Measurements from ENCODE around the gene CHID1.

The CHID1 gene

DNA sequence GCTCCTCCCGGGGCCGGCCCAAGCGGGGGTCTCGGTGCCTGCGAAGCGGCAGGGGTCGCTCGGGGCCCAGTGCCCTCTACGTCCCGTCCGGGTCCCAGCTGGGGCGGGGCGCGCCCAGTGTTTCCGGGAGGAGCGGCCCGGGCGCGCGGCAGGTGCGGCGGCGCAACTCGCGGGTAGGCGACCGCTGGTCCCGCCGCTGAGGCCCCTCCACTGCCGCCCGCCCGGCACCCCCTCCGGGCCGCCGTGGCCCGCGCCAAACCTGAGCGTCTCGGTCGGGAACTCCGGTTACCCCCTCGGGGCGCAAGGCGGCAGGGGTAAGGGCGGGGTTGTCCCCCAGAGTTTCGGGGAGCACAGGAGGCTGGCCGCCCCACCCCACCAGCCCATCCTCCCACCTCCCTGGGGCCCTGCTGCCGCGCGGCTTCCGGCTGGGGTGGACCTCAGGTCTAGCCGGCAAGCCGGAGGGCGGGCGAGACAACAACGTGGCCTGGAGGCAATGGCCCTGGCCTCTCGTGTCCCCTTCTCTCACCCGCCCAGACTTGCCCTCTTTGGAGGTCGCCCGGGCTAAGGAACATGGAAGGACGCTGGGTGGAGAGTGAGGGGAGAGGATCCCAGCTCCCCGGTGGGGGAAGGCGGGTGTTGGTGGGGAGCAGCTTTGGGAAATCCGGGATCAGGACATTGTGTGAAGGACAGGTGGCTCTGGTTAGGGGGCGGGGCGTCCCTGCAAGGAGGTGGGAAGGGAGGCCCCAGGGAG is 83.3 kb downstream of the CHID1 start:
- Histone ChIP-seq H3K36me3 (ENCODE audit: insufficient read depth, low read length) (no peaks in the 10 kb centered on the region), H3K9ac (ENCODE audit: low read depth, low read length) (peak overlapping the region; percentile 70), H3K9me3 (ENCODE audit: control insufficient read depth, insufficient read depth, low read length) (no peaks in the 10 kb centered on the region), H3K4me1 (ENCODE audit: insufficient read depth, low read length) (peaks cover 22% of the 10 kb centered on the region)

DNA sequence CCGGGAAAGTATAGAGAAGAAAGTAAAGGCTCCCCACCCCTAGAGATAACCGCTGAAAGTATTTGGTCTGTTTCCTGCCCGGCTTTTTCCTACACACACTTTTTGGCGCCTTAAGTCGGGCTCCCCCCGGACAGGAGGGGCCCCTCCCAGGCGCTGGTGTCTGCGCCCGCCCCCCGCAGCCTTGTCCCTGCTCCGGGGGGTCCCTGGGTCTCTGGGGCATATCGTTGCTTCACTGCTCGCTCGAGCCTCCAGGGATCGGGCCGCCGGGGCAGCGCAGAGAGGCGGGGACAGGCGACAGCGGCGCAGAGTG is 83.8 kb downstream of the CHID1 start:
- no peaks in the 10 kb centered on the region for H3K9me3 ChIP-seq (ENCODE audit: control insufficient read depth, insufficient read depth, low read length)
- peak overlapping the region; percentile 70 for H3K9ac ChIP-seq (ENCODE audit: low read depth, low read length)
- peaks cover 18% of the 10 kb centered on the region for H3K4me1 ChIP-seq (ENCODE audit: insufficient read depth, low read length)
- H3K36me3 ChIP-seq (ENCODE audit: insufficient read depth, low read length) = no peaks in the 10 kb centered on the region

DNA sequence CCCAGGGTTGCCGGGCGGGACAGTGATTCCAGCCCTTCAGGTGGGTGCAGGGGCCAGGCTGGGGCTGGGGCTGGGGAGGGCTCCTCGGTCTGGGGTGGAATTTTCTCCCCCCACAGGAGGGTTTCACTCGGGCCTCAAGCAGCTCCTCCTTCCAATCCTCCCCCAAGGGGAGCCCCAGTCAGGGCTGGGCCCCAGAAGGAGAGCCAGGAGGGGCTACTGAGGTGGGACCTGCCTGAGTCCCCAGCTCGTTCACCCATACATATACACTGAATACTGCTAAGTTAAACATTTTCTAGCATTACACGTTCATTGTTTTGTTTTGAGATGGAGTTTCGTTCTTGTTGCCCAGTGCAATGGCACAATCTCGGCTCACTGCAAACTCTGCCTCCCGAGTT is 84.4 kb downstream of the CHID1 start:
- Histone ChIP-seq H3K9me3 (ENCODE audit: control insufficient read depth, insufficient read depth, low read length) (no peaks in the 10 kb centered on the region), H3K9ac (ENCODE audit: low read depth, low read length) (no peak overlapping the region; the same call in 1 of the 2 replicates), H3K36me3 (ENCODE audit: insufficient read depth, low read length) (no peaks in the 10 kb centered on the region), H3K4me1 (ENCODE audit: insufficient read depth, low read length) (peaks cover 12% of the 10 kb centered on the region)

DNA sequence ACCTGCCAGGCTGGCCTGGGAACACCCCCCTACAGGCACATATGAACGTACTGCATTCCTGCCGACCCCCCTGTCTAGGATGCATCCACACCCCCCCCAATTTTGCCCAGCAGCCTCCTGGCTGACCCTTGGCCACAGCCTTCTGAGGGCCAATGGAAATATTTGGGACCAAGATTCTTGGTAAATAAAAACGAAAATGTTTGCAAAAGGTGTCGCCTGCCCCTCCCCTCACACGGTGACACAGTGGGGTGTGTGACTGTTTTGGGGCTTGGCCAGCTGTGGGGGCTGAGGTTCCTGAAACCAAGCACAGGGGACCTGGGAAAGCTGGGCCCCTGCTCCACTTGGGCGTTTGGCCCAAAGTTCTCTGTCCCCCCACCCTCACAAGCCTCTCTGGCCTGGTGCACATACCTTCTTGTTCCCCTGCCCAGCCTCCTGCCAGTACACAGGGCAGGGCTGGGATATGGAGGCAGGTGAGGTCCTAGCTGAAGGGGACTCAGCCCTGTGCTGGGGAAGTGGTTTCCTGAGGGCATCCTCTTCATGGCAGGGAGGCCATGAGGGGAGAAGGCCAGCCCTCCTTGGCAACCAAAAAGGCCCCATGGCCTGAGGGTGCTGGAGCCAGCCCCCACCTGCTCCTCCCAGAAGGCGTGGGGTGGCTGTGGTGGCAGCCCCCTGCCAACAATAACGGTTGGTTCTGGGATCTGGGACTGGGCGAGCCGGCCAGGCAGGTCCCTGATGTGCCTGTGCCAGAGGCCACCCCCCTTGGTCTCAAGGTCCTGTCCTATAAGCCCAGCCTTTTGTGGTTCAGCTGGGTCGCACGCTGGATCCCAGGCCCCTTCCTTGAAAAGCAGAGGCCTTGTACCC is 85.0 kb downstream of the CHID1 start:
- H3K36me3 ChIP-seq (ENCODE audit: insufficient read depth, low read length) = no peaks in the 10 kb centered on the region
- H3K4me1 ChIP-seq (ENCODE audit: insufficient read depth, low read length) = peaks cover 11% of the 10 kb centered on the region
- H3K9ac ChIP-seq (ENCODE audit: low read depth, low read length) = no peak overlapping the region
- H3K9me3 ChIP-seq (ENCODE audit: control insufficient read depth, insufficient read depth, low read length) = no peaks in the 10 kb centered on the region

DNA sequence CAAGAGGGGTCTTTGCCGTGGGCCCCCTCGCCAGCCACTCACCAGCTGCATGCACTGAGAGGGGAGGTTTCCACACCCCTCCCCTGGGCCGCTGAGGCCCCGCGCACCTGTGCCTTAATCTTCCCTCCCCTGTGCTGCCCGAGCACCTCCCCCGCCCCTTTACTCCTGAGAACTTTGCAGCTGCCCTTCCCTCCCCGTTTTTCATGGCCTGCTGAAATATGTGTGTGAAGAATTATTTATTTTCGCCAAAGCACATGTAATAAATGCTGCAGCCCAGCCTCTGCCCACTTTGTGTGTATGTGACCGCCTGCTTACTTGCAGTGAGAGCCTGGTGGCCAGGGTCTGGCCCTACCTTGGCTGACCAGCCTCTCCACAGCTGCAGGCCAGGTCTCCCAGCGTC is 85.7 kb downstream of the CHID1 start:
- H3K9me3 ChIP-seq (ENCODE audit: control insufficient read depth, insufficient read depth, low read length) = no peaks in the 10 kb centered on the region
- H3K36me3 ChIP-seq (ENCODE audit: insufficient read depth, low read length) = no peaks in the 10 kb centered on the region
- no peak overlapping the region for H3K9ac ChIP-seq (ENCODE audit: low read depth, low read length)
- H3K4me1 ChIP-seq (ENCODE audit: insufficient read depth, low read length) = peaks cover 11% of the 10 kb centered on the region

DNA sequence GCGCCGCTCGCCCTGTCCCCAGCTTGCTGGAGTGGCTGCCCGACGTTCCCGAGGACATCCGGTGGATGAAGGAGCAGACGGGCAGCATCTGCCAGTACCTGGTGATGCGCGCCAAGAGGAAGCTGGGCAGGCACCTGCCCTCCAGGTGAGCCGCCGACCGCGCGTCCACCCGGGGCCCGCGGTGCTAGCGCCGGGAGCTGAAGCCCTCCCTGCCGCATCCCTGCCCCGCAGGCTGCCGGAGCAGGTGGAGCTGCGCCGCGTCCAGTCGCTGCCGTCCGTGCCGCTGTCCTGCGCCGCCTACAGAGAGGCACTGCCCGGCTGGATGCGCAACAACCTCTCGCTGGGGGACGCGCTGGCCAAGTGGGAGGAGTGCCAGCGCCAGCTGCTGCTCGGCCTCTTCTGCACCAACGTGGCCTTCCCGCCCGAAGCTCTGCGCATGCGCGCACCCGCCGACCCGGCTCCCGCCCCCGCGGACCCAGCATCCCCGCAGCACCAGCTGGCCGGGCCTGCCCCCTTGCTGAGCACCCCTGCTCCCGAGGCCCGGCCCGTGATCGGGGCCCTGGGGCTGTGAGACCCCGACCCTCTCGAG is 86.2 kb downstream of the CHID1 start:
- H3K36me3 ChIP-seq (ENCODE audit: insufficient read depth, low read length) = no peaks in the 10 kb centered on the region
- no peaks in the 10 kb centered on the region for H3K9me3 ChIP-seq (ENCODE audit: control insufficient read depth, insufficient read depth, low read length)
- peaks cover 11% of the 10 kb centered on the region for H3K4me1 ChIP-seq (ENCODE audit: insufficient read depth, low read length)
- H3K9ac ChIP-seq (ENCODE audit: low read depth, low read length) = no peak overlapping the region

DNA sequence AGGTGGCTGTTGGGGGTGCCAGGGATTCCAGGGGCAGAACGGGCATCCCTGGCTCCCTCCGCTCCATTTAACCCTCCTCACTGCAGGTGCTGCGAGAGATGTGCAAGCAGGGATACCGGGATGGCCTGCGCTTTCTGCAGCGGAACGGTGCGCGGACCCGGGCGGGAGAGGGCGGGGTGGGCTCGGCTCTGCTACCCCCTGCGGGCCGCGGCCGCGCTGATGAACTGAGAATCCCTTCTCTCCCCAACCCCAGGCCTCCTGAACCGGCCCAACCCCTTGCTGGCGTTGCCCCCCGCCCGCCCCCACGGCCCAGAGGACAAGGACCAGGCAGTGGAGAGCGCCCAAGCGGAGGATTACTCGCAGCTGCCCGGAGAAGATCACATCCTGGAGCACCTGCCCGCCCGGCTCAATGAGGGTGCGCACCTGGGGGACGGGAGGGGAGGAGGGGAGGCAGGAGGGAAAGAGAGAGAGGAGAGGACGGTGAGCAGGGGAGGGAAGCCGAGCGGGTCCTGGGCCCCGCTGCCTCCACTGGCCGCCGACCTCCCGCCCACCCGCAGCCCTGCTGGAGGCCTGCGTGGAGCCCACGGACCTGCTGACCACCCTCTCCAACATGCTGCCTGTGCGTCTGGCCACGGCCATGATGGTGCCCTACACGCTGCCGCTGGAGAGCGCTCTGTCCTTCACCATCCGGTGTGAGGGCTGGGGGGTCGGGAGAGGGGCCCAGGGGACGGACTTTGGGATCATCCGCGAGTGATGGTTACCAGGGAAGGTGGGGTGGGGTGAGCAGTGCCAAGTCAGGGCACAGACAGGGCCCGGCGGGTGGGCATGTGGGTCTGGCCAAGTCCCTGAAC is 86.9 kb downstream of the CHID1 start:
- Histone ChIP-seq H3K9me3 (ENCODE audit: control insufficient read depth, insufficient read depth, low read length) (no peaks in the 10 kb centered on the region), H3K9ac (ENCODE audit: low read depth, low read length) (no peak overlapping the region), H3K4me1 (ENCODE audit: insufficient read depth, low read length) (peaks cover 13% of the 10 kb centered on the region), H3K36me3 (ENCODE audit: insufficient read depth, low read length) (no peaks in the 10 kb centered on the region)

DNA sequence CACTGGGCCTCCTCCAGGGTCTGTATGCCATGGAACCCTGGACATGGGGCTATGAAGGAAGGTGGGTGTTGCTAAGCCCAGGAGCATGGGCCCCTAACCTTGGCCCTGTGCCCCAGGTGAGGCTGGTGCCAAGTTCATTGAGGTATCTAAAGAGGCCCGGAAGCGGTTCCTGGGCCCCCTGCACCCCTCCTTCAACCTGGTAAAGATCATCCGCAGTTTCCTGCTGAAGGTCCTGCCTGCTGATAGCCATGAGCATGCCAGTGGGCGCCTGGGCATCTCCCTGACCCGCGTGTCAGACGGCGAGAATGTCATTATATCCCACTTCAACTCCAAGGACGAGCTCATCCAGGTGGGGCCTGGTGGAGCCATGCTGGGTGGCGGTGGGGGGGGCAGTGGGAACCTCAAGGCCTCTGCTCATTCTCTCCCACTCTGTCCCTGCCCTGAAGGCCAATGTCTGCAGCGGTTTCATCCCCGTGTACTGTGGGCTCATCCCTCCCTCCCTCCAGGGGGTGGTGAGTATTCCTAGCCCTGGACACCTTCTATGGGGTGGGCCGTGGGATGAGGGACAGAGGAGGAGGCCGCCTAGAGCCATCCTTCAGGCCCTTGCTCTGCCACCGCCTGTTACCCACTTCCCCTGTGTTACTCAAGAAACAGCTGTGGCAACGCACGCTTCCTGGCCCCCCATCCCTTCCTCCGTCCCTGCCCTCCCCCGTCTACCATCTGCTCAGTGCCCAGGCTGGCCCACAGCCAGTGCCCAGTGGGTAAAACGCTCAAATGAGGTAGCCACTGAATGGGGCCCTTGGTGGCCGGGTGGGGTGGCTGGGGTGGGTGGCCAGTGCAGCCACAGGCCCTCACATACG is 88.9 kb downstream of the CHID1 start:
- no peaks in the 10 kb centered on the region for H3K9me3 ChIP-seq (ENCODE audit: control insufficient read depth, insufficient read depth, low read length)
- H3K9ac ChIP-seq (ENCODE audit: low read depth, low read length) = no peak overlapping the region
- peaks cover 11% of the 10 kb centered on the region; the same call in 1 of the 2 replicates for H3K4me1 ChIP-seq (ENCODE audit: insufficient read depth, low read length)
- H3K36me3 ChIP-seq (ENCODE audit: insufficient read depth, low read length) = no peaks in the 10 kb centered on the region

DNA sequence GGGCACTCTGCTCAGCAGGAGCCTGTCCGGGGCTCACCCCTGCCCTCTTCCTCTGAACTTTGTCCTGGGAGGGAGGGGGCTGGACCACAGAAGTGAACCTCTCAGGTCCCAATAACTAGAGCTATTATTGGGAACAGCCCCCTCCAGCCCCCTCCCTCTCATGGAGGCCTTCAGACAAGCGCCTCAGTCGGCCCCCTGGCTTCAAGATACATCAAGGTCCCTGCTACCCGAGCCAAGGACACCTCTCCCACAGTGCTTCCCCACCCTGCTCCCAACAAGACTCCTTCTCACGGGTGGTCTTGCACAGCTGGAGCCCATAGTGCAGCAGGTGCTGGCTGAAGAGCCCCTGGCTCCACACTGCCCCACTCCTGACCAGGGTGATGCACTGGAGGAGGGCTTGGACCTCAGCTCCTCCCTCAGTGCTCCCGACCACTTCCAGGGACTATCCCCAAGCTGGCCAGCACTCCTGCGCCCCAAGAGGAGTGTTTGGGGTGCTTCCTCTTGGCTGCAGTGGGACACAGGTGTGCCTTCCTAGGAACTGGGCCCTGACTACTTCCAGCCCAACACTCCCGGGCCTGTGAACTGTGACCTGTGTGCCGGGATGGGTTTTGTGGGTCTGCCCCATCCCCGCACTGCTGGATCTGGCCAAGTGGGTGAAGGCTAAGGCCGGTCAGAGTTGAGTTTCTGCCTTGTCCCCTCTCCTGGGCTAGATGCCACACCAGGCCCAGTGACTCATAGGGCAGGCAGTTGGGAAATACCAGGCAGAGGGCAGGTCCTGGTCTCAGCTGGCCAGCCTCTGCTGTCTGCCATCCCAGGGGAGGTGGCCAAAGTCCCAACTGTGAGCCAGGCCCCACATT is 89.7 kb downstream of the CHID1 start:
- peak overlapping the region; percentile 88; the same call in 1 of the 2 replicates for H3K9ac ChIP-seq (ENCODE audit: low read depth, low read length)
- H3K4me1 ChIP-seq (ENCODE audit: insufficient read depth, low read length) = peaks cover 14% of the 10 kb centered on the region; the same call in 1 of the 2 replicates
- no peaks in the 10 kb centered on the region for H3K36me3 ChIP-seq (ENCODE audit: insufficient read depth, low read length)
- H3K9me3 ChIP-seq (ENCODE audit: control insufficient read depth, insufficient read depth, low read length) = no peaks in the 10 kb centered on the region

DNA sequence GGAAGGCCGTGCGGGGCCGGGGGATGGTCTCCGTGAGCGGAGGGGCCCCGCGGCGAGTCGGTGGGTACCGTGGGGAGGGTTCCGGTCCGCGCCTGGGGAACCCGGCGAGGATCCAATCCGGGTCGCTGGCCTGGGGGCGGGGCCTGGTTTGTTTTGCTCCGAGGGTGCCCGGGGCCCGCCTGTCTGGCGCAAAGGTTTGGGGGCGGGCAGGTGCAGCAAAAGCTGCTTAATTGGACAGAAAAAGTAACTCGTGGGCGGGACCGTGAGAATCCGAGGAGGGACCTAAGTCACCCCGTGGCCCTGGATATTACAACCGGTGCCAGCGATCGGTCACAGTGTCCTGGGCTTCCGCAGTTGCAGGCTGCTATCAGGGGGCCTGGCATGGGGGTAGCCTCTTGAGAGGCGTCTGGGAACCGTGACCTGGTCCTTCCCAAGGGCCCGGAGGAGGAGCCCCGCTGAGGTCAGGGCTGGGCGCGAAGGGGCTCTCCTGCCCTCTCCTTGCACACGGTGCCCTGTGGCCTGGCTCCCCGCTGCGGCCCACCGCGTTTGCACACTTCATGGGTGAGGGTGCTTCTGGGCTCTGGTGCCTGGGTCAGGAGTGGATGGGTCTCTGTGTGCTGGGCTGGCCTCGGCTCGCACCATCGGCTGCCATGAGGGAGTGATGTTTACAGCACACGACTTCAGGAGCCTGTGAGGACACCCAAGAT is 90.5 kb downstream of the CHID1 start:
- H3K9ac ChIP-seq (ENCODE audit: low read depth, low read length) = peak overlapping the region; percentile 88
- no peaks in the 10 kb centered on the region for H3K9me3 ChIP-seq (ENCODE audit: control insufficient read depth, insufficient read depth, low read length)
- no peaks in the 10 kb centered on the region for H3K36me3 ChIP-seq (ENCODE audit: insufficient read depth, low read length)
- peaks cover 14% of the 10 kb centered on the region; the same call in 1 of the 2 replicates for H3K4me1 ChIP-seq (ENCODE audit: insufficient read depth, low read length)

DNA sequence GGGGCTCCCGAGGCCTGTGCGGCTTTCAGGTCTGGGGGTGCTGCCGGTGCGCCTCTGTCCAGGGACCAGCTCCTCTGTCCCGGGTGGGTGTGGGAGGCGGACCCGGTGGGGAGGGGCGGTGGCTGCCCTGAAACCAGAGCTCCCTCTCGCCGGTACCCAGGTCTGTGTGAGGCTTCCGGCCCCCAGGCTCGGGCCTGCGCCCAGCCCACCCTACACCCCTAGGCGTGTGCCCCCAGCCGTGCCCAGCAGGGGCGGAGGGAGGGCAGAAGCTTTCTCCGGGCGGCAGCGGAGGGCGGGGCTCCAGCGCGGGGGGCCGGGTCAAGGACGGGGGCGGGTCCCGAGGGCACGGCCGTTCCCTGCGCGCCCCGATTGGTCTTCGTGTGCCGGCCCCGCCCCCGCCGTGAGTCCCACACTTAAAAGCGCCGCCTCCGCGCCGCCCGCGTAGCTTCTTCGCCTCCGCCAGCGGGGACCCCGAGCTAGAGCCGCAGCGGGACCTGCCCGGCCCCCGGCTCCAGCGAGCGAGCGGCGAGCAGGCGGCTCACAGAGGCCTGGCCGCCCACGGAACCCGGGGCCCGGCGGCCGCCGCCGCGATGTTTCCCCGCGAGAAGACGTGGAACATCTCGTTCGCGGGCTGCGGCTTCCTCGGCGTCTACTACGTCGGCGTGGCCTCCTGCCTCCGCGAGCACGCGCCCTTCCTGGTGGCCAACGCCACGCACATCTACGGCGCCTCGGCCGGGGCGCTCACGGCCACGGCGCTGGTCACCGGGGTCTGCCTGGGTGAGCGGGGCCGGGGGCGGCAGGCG is 91.3 kb downstream of the CHID1 start:
- H3K36me3 ChIP-seq (ENCODE audit: insufficient read depth, low read length) = no peaks in the 10 kb centered on the region
- no peaks in the 10 kb centered on the region for H3K9me3 ChIP-seq (ENCODE audit: control insufficient read depth, insufficient read depth, low read length)
- H3K9ac ChIP-seq (ENCODE audit: low read depth, low read length) = peak overlapping the region; percentile 88
- peaks cover 14% of the 10 kb centered on the region; the same call in 1 of the 2 replicates for H3K4me1 ChIP-seq (ENCODE audit: insufficient read depth, low read length)

Measured in ES-I3 (cell line).